Measurements from ENCODE around the gene ZP1. TPM values are rescaled to one million over a fixed set of nuclear protein-coding genes. Genes with fewer than 3 reads are reported as not detected.

The ZP1 gene
- total and polyA plus RNA-seq, 2 of the 8 experiments (the other 6 are each of a cell fraction or from before 2014, with no cell fraction given): not detected

DNA sequence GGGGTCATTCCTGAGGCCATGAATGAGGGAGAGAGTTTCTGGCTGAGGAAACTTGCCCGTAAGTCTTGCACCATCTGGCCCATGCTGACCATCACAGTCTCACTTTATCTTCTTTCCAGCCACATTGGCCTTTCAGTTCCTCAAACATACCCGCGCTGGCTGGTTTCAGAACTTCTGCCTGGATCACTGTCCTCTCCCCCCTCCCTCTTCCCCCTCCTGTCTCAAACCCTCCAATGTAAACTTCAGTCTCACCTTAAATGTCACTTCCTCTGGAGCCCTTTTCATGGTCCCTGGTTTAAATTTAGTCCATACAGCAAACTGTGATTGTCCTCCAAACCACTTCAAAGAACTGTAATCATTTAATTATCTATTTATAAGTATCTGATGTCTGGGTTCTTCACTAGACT is 42.9 kb downstream of the ZP1 start:
- TF ChIP-seq YY1 (IDR thresholded peaks at IDR 0.05; ENCODE audit: low read depth, low read length): no peak
- TF ChIP-seq EP300 (IDR thresholded peaks at IDR 0.05; ENCODE audit: borderline replicate concordance in 1 of 2, low read depth in 2 of 2, low read length in 2 of 2): no peak
- TF ChIP-seq CBX8 (IDR thresholded peaks at IDR 0.05; ENCODE audit: borderline replicate concordance, low read depth, low read length): no peak
- no peak for TF ChIP-seq SIN3A (conservative IDR thresholded peaks at IDR 0.05 in 1 of 2, IDR thresholded peaks at IDR 0.05 in 1 of 2; ENCODE audit: low read depth in 1 of 2, low read length in 2 of 2)
- TF ChIP-seq SP1 (IDR thresholded peaks at IDR 0.05; ENCODE audit: low read depth, low read length): no peak
- no peak for TF ChIP-seq BCL11A (IDR thresholded peaks at IDR 0.05; ENCODE audit: low read depth in 2 of 2, low read length in 2 of 2)
- no peak for TF ChIP-seq RBBP5 (IDR thresholded peaks at IDR 0.05; ENCODE audit: borderline replicate concordance, low read depth, low read length)
- no peak overlapping the region for H3K27ac ChIP-seq (ENCODE audit: low read depth, low read length)
- no peak overlapping the region for H2BK5ac ChIP-seq (ENCODE audit: low read depth, low read length)
- H3K79me2 ChIP-seq (ENCODE audit: control insufficient read depth in 1 of 2, insufficient read depth in 2 of 2, low read length in 2 of 2): peaks cover 7% of the 10 kb centered on the region in 2 experiments
- no peak for FAIRE-seq
- H3K23ac ChIP-seq (ENCODE audit: insufficient read length): no peak overlapping the region
- H3K79me1 ChIP-seq (ENCODE audit: low read depth, low read length): no peaks in the 10 kb centered on the region; the same call in 1 of the 2 replicates
- no peak overlapping the region for H2BK120ac ChIP-seq (replicated peaks; ENCODE audit: low read depth, low read length)
- ChIA-PET POLR2A (ENCODE audit: partially characterized antibody) (no interaction called here), CTCF (ENCODE audit: partially characterized antibody) (no interaction called here)
- peaks cover under 1 to 2% of the 10 kb centered on the region in 2 experiments for H4K20me1 ChIP-seq (replicated peaks in 1 of 2; ENCODE audit: control insufficient read depth in 1 of 2, insufficient read depth in 2 of 2, low read length in 2 of 2)
- no peak overlapping the region for H3K4me2 ChIP-seq (ENCODE audit: insufficient read depth in 1 of 2, low read depth in 2 of 2, low read length in 2 of 2)
- no peak overlapping the region for H3K4me3 ChIP-seq (ENCODE audit: extremely low read depth in 1 of 4, insufficient read depth in 2 of 4, low read depth in 3 of 4, low read length in 4 of 4)
- H3K23me2 ChIP-seq (ENCODE audit: low read depth, low read length): peaks cover 10% of the 10 kb centered on the region
- H3K27me3 ChIP-seq (replicated peaks in 1 of 4; ENCODE audit: control insufficient read depth in 3 of 4, extremely low read depth in 1 of 4, insufficient read depth in 3 of 4, low read length in 3 of 4): peaks cover 0 to 2% (median 0%) of the 10 kb centered on the region in 4 experiments; a peak in 1 of 7 replicates
- no peak overlapping the region for H2BK20ac ChIP-seq (ENCODE audit: low read length)
- no peak overlapping the region for H3K14ac ChIP-seq (ENCODE audit: insufficient read length)
- no peak overlapping the region for H4K91ac ChIP-seq (replicated peaks; ENCODE audit: insufficient read length, low read length)
- H2BK15ac ChIP-seq (ENCODE audit: low read length): no peak overlapping the region
- H2AK5ac ChIP-seq (ENCODE audit: low read depth, low read length): no peak overlapping the region
- DNase-seq (ENCODE audit: low read depth in 1 of 2, low spot score in 2 of 2): no peak
- WGBS, 2 experiments (ENCODE audit: extremely low coverage in 1 of 2, insufficient coverage in 1 of 2, insufficient read length in 1 of 2, insufficient replicate concordance in 2 of 2, low coverage in 1 of 2, low lambda C conversion rate in 2 of 2, missing lambda C conversion rate in 1 of 2): 74% methylated on average over 3 of the region's 3 CpGs; no CpG with 5 or more reads in 1 of the 2 experiments
- H4K5ac ChIP-seq (ENCODE audit: insufficient read length, low read depth, low read length): no peak overlapping the region
- H3K4me1 ChIP-seq (replicated peaks in 1 of 4; ENCODE audit: control insufficient read depth in 3 of 4, insufficient read depth in 4 of 4, low read length in 3 of 4): peaks cover 4 to 17% (median 11%) of the 10 kb centered on the region in 4 experiments
- H3K18ac ChIP-seq (ENCODE audit: extremely low read depth, low read length): no peak overlapping the region
- H3K9me3 ChIP-seq (ENCODE audit: insufficient read depth in 2 of 2, low read depth in 1 of 2, low read length in 1 of 2): no peaks in the 10 kb centered on the region
- H3K36me3 ChIP-seq (ENCODE audit: control insufficient read depth in 2 of 4, insufficient read depth in 4 of 4, low read length in 3 of 4): no peaks in the 10 kb centered on the region
- H3K4ac ChIP-seq (replicated peaks; ENCODE audit: insufficient read length, low read depth, low read length): no peak overlapping the region
- no peak overlapping the region for H3K56ac ChIP-seq (replicated peaks; ENCODE audit: insufficient read length, low read depth, low read length)
- H2AFZ ChIP-seq (ENCODE audit: low read length): no peak overlapping the region
- H2BK12ac ChIP-seq (ENCODE audit: low read depth, low read length): no peak overlapping the region
- H3K9ac ChIP-seq (replicated peaks in 1 of 4; ENCODE audit: extremely low read depth in 1 of 4, low read depth in 3 of 4, low read length in 3 of 4): no peak overlapping the region
- H4K8ac ChIP-seq (ENCODE audit: extremely low read depth, insufficient read depth, low read length): no peak overlapping the region
